Pancreas (tissue), 10 donors: ENCODE results near the gene OPCML. TPM values are rescaled to one million over a fixed set of nuclear protein-coding genes. Genes with fewer than 3 reads are reported as not detected.
A peak's percentile ranks its signal among the peaks of the same experiment; 100 is the strongest.

Source experiments
- ATAC-seq, 4 donors: fragments of 200-7000 bp; cut with Tn5 transposase; one replicate each; pipeline versions ENCODE4 v1.8.0 to v1.9.1; 2020; ENCODE audit warnings: mild to moderate bottlenecking in 4 of 4, moderate library complexity in 4 of 4
- DNase-seq, 6 donors: peaks; one replicate each; pipeline ENCODE4 v3.0.0-alpha.2; 2020
- FAIRE-seq: peaks from 2 replicates; lab custom pipeline; 2012; peaks lifted over from hg19 to GRCh38; lab: Jason Lieb, UNC
- H3K27ac ChIP-seq, 4 donors: fragments of 200-600 bp; sonication (generic); 1 replicate in 3 of 4; 2 replicates in 1 of 4; pipeline versions ENCODE4 v1.5.0 to v1.8.0; 2020
- H3K27me3 ChIP-seq, 4 donors: fragments of 200-600 bp; one replicate each; pipeline ENCODE4 v1.8.0; 2021
- H3K36me3 ChIP-seq, 3 donors: fragments of 200-600 bp; sonication (generic) in 1 of 3; one replicate each; pipeline versions ENCODE4 v1.5.0 to v1.8.0; 2020 to 2021
- H3K4me1 ChIP-seq, 3 donors: fragments of 200-600 bp; one replicate each; pipeline ENCODE4 v1.8.0; 2021
- H3K4me3 ChIP-seq, 4 donors: fragments of 200-600 bp; sonication (generic) in 2 of 4; one replicate each; pipeline versions ENCODE4 v1.5.0 to v1.8.0; 2020 to 2021
- H3K9me3 ChIP-seq, 4 donors: fragments of 200-600 bp; one replicate each; pipeline ENCODE4 v1.8.0; 2021
- WGBS, 2 donors: extraction: QIAGEN DNeasy Blood & Tissue Kit; methylation state at CpG; one replicate each; pipeline ENCODE4 v1.1.7; 2013; 5-methylcytosine and 5-hydroxymethylcytosine counted together
- intact Hi-C, 3 donors: fragments of 100-400 bp; cut with DNase I; formaldehyde crosslinking; loops; one replicate each; pipeline versions ENCODE4 v1.11.1 to v1.14.2; 2022
- polyA plus RNA-seq, 2 donors: library from polyadenylated mRNA; stranded (reverse); fragments of 200-250 nt; gene quantifications; one replicate each; pipeline ENCODE4 v1.2.3, GENCODE V29; 2013
- total RNA-seq, 6 donors: library from RNA; stranded (reverse); fragmentation: NEBNext Ultra II Directional in 4 of 6; extraction: Animal tissue kit (Norgen Biotek cat#: 25700) in 4 of 6; gene quantifications; one replicate each; pipeline versions ENCODE4 v1.2.1 to v1.2.4, GENCODE V29; 2021 to 2023
- TF ChIP-seq, protein P1 (sequence below), 4 donors: fragments of 200-600 bp; sonication (generic) in 3 of 4; IDR thresholded peaks; one replicate each; pipeline versions ENCODE4 v1.5.0 to v1.8.0; 2021; ENCODE audit warnings: antibody characterized with exemption in 4 of 4
- donor health status: healthy with polysubstance abuse.
- donor health status: DM: no; HTN: no; CAD: no; lungs with moderate emphysema.
- donor health status: DM: no; HTN: no; CAD: no.
- donor health status: control.
- donor health status: control.
- donor health status: Bipolar disorder and iron deficiency.
- donor health status: DM: yes; HTN: yes; CAD: no.
- donor health status: DM: no; HTN: no; CAD: no.
- donor health status: DM: no; HTN: no; CAD: no.
- donor health status: DM: yes; HTN: yes; CAD: no.

The OPCML gene
- total and polyA plus RNA-seq, 8 donors, result 0.05 to 0.31 (median 0.19) TPM

GRCh38 chr11:133134314-133135173, 397.8 kb downstream of the OPCML start:
- TF ChIP-seq, protein P1, sequence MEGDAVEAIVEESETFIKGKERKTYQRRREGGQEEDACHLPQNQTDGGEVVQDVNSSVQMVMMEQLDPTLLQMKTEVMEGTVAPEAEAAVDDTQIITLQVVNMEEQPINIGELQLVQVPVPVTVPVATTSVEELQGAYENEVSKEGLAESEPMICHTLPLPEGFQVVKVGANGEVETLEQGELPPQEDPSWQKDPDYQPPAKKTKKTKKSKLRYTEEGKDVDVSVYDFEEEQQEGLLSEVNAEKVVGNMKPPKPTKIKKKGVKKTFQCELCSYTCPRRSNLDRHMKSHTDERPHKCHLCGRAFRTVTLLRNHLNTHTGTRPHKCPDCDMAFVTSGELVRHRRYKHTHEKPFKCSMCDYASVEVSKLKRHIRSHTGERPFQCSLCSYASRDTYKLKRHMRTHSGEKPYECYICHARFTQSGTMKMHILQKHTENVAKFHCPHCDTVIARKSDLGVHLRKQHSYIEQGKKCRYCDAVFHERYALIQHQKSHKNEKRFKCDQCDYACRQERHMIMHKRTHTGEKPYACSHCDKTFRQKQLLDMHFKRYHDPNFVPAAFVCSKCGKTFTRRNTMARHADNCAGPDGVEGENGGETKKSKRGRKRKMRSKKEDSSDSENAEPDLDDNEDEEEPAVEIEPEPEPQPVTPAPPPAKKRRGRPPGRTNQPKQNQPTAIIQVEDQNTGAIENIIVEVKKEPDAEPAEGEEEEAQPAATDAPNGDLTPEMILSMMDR (IDR thresholded peaks at IDR 0.05), result peak; percentile 76 to 93 (median 90)
- Histone ChIP-seq H3K27ac (no peak overlapping the region), H3K9me3 (no peaks in the 10 kb centered on the region), H3K36me3 (no peaks in the 10 kb centered on the region), H3K27me3 (peaks cover 0 to 17% (median 0%) of the 10 kb centered on the region in 4 donors), H3K4me3 (no peak overlapping the region), H3K4me1 (no peaks in the 10 kb centered on the region)
- 10 to 15% methylated on average over 11 of the region's 11 CpGs for WGBS, 2 donors
- ATAC-seq (peak; percentile 80 to 92 (median 88)), FAIRE-seq (no peak), DNase-seq (peak; percentile 27 to 77 (median 56))
- intact Hi-C loops, result loop anchor here in 1 of 3 donors (5.0 kb wide), 1 partner anchor 698 kb away; no protein-coding TSS in a partner anchor

DNA sequence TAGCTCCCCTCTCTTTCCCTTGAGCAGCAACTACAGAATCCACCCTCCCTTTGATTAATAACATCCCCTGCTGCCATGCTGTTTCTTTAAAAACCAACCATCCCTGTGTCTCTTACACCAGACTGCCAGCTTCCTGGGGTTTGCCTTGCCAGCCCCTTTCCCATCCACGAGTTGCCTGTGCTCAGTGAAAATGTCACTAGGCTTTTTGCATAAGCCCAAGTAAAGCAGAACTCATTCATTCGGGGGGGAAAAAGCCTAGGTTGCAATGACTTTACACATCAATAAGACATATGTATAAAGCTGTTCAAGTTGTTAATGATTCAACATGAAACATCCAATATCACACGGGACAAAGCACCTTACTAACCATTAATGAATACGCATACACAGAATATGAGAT, 398.7 kb downstream of the OPCML start:
- intact Hi-C loops, result loop anchor here in 1 of 3 donors (5.0 kb wide), 1 partner anchor 699 kb away; no protein-coding TSS in a partner anchor
- Histone ChIP-seq H3K27me3 (peaks cover 0 to 17% (median 0%) of the 10 kb centered on the region in 4 donors), H3K36me3 (no peaks in the 10 kb centered on the region), H3K4me1 (no peaks in the 10 kb centered on the region), H3K27ac (no peak overlapping the region), H3K9me3 (no peaks in the 10 kb centered on the region), H3K4me3 (no peak overlapping the region)
- TF ChIP-seq, protein P1 (IDR thresholded peaks at IDR 0.05), result no peak
- no peak for DNase-seq
- no peak for ATAC-seq
- 39 to 40% methylated on average over 4 of the region's 4 CpGs for WGBS, 2 donors
- FAIRE-seq, result no peak

DNA sequence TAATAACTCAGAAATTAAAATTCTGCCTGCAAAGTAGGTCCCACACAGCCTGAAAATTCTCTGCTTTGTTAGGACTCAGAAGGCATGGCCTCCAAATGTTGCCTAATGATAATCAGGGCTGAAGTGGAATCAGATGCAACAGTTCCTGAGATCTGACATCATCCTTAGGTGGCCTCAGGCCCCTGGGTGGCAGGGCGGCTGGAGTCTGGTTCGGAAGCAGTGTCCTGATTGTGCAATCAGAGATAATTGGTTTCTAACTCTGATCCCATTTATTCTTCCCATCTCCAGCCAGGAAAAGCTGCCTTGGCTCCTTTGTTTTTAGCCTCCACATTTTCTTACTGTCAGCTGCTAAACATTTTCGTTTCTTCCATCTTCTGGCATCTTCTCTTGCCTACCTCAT, 399.3 kb downstream of the OPCML start:
- FAIRE-seq (no peak), DNase-seq (no peak), ATAC-seq (no peak)
- H3K9me3 ChIP-seq, result no peaks in the 10 kb centered on the region
- H3K27ac ChIP-seq, result no peak overlapping the region
- TF ChIP-seq, protein P1 (IDR thresholded peaks at IDR 0.05), result no peak
- H3K4me1 ChIP-seq, result no peaks in the 10 kb centered on the region
- intact Hi-C loops, result loop anchor here in 1 of 3 donors (5.0 kb wide), 1 partner anchor 699 kb away; no protein-coding TSS in a partner anchor
- WGBS, 2 donors, result 36 to 54% methylated on average over 3 of the region's 3 CpGs
- no peak overlapping the region for H3K4me3 ChIP-seq
- H3K27me3 ChIP-seq, result peaks cover 0 to 17% (median 0%) of the 10 kb centered on the region in 4 donors
- H3K36me3 ChIP-seq, result no peaks in the 10 kb centered on the region

DNA sequence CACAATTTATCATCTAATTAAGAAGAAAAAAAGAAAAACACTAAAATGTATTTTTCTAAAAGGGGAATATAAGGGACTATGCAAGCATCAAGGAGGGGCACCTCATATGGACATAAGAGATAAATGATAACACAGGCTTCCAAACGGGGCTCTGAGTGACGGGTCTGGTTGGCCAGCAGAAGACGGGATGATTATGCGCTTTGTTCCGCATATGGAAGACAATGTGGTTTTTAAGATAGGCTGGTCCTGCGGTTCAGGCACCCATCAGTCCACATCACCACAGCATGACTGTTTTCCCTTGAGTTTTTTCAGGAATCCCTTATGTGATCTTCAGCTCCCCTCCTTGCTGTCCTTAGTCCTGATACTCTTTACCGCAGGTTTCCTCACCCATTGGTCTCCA, 404.6 kb downstream of the OPCML start:
- intact Hi-C loops, result no loop called here
- H3K36me3 ChIP-seq, result no peaks in the 10 kb centered on the region
- H3K27ac ChIP-seq, result no peak overlapping the region
- ATAC-seq (no peak), FAIRE-seq (no peak), DNase-seq (no peak)
- TF ChIP-seq, protein P1 (IDR thresholded peaks at IDR 0.05), result no peak
- 62 to 63% methylated on average over 7 of the region's 7 CpGs for WGBS, 2 donors
- no peaks in the 10 kb centered on the region for H3K4me1 ChIP-seq
- H3K4me3 ChIP-seq, result no peak overlapping the region
- peaks cover 0 to 11% (median 0%) of the 10 kb centered on the region in 4 donors for H3K27me3 ChIP-seq
- H3K9me3 ChIP-seq, result no peaks in the 10 kb centered on the region
